ENCODE results near the gene APOL4. TPM values are rescaled to one million over a fixed set of nuclear protein-coding genes. Genes with fewer than 3 reads are reported as not detected.
"Not testable (repeated sequence)": the region's sequence is repeated elsewhere in the genome, so short reads cannot be mapped to it uniquely, and the experiment has no call there.

Gene APOL4
- total RNA-seq, 1 experiment from 2014 or later = not detected

DNA sequence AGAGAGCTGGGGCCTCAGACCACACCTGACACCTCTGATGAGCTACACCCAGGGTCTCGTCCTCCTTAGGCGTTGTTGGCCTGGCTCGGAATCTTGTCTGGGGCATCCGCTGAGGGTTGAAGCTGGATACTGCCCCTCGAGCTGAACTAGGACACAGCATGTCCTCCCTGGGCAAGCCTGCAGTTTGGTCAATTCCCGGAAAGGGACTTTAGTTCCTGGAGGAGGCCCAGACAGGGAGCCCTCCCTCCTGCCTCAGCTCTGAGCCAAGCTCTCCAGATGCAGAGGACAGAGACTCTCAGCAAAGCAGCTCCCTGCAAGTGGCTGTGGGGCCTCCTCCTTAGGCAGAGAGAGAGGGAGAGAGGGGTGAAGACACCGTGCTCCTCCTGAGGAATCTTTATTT is 45.9 kb downstream of the APOL4 start:
- H3K4me3 ChIP-seq = no peak overlapping the region
- H3K27me3 ChIP-seq = no peaks in the 10 kb centered on the region
- H3K9me3 ChIP-seq = no peaks in the 10 kb centered on the region
- no peak for DNase-seq
- H3K36me3 ChIP-seq = no peaks in the 10 kb centered on the region; the same call in 1 of the 2 replicates

DNA sequence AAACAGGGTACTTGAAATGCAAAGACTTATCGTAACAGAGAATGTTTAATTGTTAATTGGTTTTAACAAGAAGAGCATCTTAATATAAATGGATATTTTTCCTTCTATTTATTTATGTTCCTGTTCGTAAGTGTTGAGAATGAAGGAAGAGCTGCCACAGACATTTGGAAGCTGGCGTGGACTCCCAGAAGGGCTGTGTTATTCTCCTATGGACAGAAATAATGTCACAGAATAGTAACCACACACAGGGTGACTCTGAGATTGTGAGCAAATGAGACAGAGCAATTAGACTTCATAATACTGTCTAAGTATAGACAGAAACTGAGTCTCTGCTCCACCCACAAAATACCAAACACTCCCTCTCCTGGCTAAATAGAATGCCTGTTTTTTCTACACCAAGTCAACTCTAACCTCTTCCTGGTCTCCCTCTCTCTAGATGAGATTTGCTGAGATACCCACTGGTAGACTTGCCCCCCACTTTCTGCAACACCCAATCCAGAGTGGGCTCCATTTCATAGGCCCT is 47.1 kb downstream of the APOL4 start:
- Histone ChIP-seq H3K27me3 (no peaks in the 10 kb centered on the region), H3K4me3 (no peak overlapping the region), H3K9me3 (no peaks in the 10 kb centered on the region), H3K36me3 (no peaks in the 10 kb centered on the region; the same call in 1 of the 2 replicates)
- DNase-seq = no peak

DNA sequence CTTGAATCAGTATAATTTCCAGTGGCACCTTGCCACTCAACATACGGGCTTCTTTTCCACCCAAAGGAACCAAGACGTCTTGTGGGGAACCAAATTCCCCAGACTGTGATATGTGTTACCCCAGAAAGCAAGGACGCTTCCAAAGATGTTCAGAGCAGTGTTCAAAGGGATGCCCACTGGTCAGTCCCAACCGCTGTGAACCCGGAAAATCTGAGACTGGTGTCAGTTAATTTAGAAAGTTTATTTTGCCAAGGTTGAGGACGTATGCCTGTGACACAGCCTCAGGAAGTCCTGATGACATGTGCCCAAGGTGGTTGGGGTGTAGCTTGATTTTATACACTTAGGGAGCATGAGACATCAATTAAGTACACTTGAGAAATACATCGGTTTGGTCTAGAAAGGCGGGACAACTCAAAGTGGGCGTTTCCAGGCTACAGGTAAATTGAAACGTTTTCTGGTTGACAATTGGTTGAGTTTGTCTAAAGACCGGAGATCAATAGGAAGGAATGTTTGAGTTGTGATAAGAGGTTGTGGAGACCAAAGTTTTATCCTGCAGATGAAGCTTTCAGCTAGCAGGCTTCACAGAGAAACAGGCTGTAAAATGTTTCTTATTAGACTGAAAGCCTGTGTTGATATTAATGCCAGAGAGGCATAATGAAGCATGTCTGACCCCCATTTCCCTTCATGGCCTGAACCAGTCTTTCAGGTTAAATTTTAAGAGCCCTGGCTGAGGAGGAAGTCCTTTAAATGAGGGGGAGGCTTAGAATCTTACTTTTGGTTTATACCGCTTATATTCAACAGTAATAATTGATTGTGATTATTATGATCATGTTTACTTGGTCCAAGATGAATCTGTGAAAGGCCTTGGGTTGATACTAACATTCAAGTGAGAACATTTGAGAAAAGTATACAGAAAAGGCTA is 47.8 kb downstream of the APOL4 start:
- Histone ChIP-seq H3K4me3 (no peak overlapping the region), H3K27me3 (no peaks in the 10 kb centered on the region), H3K9me3 (no peaks in the 10 kb centered on the region), H3K36me3 (no peaks in the 10 kb centered on the region; the same call in 1 of the 2 replicates)
- no peak for DNase-seq

DNA sequence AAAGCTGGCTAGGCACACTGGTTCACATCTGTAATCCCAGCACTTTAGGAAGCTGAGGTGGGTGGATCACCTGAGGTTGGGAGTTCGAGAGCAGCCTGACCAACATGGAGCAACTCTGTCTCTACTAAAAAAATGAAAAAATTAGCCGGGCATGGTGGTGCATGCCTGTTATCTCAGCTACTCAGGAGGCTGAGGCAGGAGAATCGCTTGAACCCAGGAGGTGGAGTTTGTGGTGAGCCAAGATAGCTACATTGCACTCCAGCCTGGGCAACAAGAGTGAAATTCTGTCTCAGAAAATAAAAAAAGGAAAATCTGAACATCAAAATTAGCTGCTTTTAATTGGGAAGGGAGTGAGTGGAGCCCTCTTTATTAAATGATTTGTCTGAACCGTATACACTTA is 48.8 kb downstream of the APOL4 start:
- H3K27me3 ChIP-seq, H3K36me3 ChIP-seq, DNase-seq: not testable (repeated sequence)

DNA sequence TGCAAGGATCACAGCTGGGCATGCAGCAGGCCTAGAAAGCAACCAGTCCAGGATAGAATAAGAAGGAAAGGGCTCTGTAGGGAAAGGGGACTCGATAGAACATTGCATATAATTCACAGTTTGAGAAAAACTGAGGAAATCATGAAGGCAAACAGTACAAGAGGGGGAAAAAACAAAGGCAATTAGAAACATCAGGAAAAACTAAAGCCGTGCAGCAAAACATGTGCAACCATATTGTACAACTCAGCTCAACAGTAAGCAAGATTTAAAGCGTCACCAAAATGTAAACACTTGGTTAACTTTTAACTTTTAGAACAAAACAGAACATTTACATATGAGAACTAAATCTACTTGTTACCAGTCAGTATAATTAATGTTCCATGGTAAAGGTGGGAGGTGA is 49.5 kb downstream of the APOL4 start:
- H3K27me3 ChIP-seq = no peaks in the 10 kb centered on the region
- no peak for DNase-seq
- no peaks in the 10 kb centered on the region; the same call in 1 of the 2 replicates for H3K36me3 ChIP-seq
- H3K9me3 ChIP-seq = no peaks in the 10 kb centered on the region
- no peak overlapping the region for H3K4me3 ChIP-seq

More for the DNA sequence above, 48.8 kb downstream of the APOL4 start:
- H3K9me3 ChIP-seq, H3K4me3 ChIP-seq: not testable (repeated sequence)

DNA sequence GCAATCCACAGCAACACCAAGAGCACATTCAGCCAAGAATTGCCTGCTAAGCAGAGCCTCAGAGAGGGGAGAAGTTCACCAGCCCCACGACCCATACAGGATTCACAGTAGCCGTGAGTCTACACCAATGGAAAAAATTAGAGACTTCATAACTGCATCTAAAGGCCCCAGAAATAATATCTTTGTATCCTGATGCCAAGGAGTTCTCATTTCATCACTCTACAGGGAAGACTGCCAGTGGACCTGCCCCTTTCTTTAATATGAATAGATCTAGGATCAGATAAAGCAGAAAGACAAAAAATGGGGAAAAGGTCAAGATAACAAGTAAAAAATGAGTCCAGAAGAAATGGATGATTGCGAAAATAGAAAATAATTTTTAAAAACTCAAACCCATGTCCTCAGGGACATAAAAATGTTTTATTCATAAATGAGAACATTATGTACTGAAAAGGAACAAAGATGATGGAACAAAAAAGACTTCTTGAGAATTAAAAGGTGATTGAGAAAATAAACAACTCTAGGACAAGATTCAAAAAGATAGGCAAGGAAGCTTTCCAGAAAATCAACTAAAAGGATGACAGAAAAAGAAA is 50.5 kb downstream of the APOL4 start:
- no peaks in the 10 kb centered on the region; the same call in 1 of the 2 replicates for H3K36me3 ChIP-seq
- DNase-seq = no peak
- no peak overlapping the region for H3K4me3 ChIP-seq

DNA sequence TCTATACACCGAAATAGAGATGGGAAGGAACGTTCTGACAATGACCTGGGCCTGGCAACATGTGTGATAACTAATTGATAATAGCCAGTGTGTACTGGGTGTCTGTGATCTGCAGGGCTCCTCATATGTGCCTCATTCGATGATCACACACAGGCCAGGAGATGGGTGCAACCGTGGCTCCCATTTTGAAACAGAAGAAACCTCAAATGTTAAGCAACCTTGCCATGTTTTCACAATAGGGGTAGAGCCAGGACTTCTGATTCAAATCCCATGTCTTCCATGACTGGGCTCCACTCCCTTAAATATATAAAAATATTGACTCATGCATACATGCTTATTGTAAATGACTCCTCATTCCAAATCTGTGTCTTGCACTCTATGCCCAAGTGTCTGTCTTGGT is 52.2 kb downstream of the APOL4 start:
- Histone ChIP-seq H3K9me3 (no peaks in the 10 kb centered on the region), H3K36me3 (no peaks in the 10 kb centered on the region; the same call in 1 of the 2 replicates), H3K27me3 (no peaks in the 10 kb centered on the region), H3K4me3 (no peak overlapping the region)
- no peak for DNase-seq

More for the DNA sequence above, 50.5 kb downstream of the APOL4 start:
- H3K27me3 ChIP-seq = no peaks in the 10 kb centered on the region
- H3K9me3 ChIP-seq = no peaks in the 10 kb centered on the region

DNA sequence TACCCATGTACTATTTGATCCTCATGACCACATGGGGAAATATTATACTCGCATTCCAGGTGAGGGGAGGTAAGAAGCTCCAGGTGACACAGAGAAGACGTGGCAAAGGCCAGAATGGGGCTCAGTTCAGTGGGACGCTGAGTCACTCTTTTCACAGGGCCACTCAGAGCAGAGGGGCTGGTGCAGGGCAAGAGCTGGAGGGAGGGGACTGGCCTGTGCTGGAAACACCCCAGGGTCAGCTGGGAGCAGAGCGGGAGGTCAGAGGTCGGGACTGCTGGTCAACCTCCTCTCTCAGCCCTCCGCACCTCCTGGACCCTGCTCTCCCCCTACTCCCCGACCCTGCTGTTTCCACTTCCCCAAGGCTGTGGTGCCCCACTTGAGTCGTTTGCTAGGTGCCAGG is 53.2 kb downstream of the APOL4 start:
- H3K36me3 ChIP-seq = no peaks in the 10 kb centered on the region; the same call in 1 of the 2 replicates
- no peaks in the 10 kb centered on the region for H3K9me3 ChIP-seq
- no peak overlapping the region for H3K4me3 ChIP-seq
- no peaks in the 10 kb centered on the region for H3K27me3 ChIP-seq
- no peak for DNase-seq

DNA sequence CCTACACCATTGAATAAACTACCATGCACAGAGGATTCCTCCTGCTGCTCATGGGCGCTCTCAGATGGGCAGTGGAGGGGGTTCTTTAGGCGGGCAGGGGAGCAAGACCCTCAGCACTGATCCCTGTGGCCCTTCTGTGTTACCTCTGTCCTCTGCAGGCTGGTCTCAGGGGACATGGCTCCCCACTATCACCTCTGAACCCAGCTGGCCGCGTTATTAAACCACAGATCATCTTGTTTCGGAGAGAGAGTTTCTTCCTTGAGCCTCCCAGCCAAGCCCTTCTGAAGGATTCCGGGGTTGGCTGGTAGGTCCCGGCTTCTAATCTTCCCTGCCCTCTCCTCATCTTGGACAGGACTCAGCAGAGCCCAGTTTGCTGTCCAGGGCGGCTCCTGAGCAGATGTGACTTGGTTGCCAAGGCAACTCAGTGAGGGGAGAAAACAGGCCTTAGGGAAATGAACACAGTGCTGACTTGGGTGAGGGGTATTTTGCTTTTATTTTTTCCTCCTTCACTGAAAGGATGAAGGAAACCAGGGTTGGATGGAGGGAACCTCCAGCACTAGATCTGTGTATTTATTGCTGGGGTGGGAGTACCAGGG is 54.3 kb downstream of the APOL4 start:
- no peak for DNase-seq
- no peak overlapping the region for H3K4me3 ChIP-seq
- H3K9me3 ChIP-seq = no peaks in the 10 kb centered on the region
- H3K27me3 ChIP-seq = no peaks in the 10 kb centered on the region
- H3K36me3 ChIP-seq = no peaks in the 10 kb centered on the region; the same call in 1 of the 2 replicates

DNA sequence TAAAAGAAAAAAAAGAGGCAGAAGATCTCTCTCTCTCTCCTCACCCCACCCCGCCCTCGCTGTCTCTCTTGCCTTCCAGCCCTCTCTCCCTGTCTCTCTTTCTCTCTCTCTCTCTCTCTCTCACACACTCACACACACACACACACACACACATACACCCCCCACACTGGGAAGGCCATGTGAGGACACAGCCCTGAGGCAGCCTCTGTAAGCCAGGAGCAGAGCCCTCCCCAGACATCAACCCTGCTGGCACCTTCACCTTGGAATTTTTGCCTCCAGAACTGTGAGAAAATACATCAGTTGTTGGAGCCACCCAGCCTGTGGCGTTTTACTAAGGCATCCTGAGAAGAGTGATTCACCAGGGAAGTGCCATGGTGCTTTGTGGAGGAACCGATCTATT is 55.7 kb downstream of the APOL4 start:
- no peak overlapping the region for H3K4me3 ChIP-seq
- DNase-seq = no peak

DNA sequence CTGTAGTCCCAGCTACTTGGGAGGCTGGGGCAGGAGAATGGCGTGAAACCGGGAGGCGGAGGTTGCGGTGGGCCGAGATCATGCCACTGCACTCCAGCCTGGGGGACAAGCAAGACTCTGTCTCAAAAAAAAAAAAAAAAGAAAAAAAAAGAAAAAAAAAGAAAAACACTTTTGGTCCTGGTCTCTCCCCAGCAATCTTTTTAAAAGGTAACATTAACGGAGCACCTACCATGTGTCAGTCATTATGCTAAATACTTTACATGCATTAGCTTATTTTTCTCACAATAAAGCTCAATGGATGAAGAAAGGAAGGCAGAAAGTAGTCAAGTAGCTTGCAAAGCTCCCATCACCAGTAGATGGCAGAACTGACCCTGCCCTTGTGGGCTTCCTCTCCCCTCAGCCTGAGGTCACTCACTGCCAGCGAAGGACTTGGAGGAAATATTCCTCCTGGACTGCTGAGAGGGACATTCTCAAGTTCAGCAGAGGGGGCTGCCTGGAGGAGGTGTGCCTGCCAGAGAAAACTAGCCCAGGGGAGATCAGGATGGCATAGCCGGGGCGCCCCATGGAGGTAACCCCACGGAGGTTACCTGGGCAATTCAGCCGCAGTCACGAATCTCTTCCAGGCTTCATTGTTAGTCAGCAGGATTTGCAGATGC is 56.6 kb downstream of the APOL4 start:
- peak; percentile 61 for DNase-seq
- Histone ChIP-seq H3K27me3 (no peaks in the 10 kb centered on the region), H3K9me3 (no peaks in the 10 kb centered on the region), H3K36me3 (no peaks in the 10 kb centered on the region), H3K4me3 (no peak overlapping the region)

More for the DNA sequence above, 55.7 kb downstream of the APOL4 start:
- no peaks in the 10 kb centered on the region for H3K27me3 ChIP-seq
- no peaks in the 10 kb centered on the region for H3K9me3 ChIP-seq
- no peaks in the 10 kb centered on the region for H3K36me3 ChIP-seq

DNA sequence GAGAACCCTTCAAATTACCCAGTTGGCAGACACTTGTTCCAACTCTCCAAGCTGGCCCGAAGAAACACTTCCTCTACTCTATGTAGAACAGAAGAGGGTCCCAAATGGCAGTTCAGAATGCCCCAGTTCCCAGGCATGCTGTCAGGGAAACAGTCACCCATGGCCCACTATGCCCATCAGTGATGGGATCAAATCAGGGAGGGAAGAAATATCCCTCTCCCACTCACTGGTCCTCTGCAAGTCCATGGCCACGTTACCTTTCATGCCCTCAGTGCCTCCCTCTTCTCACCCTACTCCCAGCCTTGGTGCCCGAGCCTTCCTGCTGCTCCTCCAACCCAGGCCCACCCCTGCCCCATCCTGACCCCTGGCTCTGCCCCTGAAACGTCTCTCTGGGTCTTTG is 57.7 kb downstream of the APOL4 start:
- no peaks in the 10 kb centered on the region for H3K9me3 ChIP-seq
- no peak for DNase-seq
- no peaks in the 10 kb centered on the region for H3K36me3 ChIP-seq
- H3K4me3 ChIP-seq = no peak overlapping the region
- H3K27me3 ChIP-seq = no peaks in the 10 kb centered on the region

DNA sequence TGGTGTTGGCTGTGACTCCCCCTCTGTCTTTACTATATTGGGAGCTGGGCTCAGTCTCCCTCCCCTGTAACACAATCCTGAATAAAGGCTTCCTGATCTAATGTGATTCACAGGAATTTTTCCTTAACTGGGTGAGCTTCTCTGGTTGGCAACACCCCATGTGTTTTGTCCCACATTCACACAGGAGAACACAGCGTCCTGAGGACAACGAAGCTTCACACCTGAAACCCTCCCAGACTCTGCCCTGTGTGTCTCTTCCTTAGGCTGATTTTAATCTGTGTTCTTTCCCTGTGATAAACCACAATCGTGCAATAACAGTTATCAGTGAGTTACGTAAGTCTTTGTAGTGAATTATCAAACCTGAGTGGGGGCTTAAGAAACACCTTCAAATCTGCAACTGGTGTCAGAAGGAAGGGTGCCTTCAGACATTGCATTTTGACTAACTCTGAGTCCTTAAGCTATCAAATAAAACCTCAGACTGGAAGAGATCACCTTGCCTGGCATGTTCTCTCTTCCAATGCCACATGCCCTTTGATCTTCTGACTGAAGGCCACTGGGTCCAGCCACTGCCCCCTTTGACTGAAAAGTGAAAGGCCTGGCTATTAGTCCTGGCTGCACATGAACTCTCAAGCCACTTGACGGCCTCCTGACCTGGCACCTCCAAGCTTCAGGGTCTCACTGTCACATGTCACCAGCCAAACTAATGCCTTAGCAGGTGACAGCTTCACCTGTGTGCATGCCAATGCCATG is 58.4 kb downstream of the APOL4 start:
- Histone ChIP-seq H3K27me3 (no peaks in the 10 kb centered on the region), H3K9me3 (no peaks in the 10 kb centered on the region), H3K36me3 (no peaks in the 10 kb centered on the region), H3K4me3 (no peak overlapping the region)
- no peak for DNase-seq

DNA sequence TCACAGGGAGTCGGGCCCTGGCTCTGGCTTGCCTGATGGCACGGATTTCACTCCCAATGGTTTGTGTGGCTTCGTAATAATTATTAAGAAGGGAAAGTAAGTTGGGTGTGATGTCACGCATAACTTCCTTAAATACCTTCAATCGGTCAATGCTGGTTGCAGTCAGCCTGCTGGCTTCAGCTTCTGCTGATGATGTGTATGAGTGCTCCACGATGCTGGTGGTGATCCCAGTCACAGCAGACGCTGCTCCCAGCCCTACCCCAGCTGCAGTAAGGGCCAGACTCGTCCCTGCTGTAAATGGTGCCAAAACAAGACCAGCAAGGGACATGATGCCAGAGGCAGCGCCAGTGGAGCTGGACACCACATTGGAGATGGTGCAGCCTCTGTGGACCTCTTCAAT is 60.1 kb downstream of the APOL4 start:
- no peak overlapping the region for H3K4me3 ChIP-seq
- no peaks in the 10 kb centered on the region for H3K36me3 ChIP-seq
- H3K9me3 ChIP-seq = no peaks in the 10 kb centered on the region
- no peak for DNase-seq
- H3K27me3 ChIP-seq = no peaks in the 10 kb centered on the region
